ENCODE data around the gene DNPH1. TPM values are rescaled to one million over a fixed set of nuclear protein-coding genes. Genes with fewer than 3 reads are reported as not detected.
A peak's percentile ranks its signal among the peaks of the same experiment; 100 is the strongest.

DNPH1 gene
- total RNA-seq, 4 donors from 2014 or later: 23.4 to 68.4 (median 33.2) TPM

DNA sequence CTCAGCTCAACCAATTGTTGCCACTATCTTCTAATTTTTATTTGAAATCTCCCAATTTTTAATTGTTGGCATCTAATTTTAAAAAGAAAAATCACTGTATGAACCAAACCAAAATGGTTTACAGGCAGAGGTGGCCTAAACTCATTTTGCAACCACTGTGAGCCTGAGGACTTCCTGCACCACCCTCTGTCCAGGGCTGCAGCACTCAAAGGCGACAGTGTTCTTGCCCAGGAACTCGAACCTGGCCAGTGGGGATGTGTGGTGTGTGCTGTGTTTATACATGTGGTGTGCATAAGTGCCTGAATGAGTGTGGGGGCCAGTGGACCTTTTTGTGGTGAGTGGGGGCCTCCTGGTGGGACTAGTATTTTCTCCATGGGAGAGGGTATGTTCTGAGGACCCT lies 44.4 kb upstream of the DNPH1 start:
- no peak for DNase-seq
- H3K27ac ChIP-seq: no peak overlapping the region
- H3K4me1 ChIP-seq: peaks cover 0 to 16% of the 10 kb centered on the region in 2 donors
- TF ChIP-seq, protein P1, sequence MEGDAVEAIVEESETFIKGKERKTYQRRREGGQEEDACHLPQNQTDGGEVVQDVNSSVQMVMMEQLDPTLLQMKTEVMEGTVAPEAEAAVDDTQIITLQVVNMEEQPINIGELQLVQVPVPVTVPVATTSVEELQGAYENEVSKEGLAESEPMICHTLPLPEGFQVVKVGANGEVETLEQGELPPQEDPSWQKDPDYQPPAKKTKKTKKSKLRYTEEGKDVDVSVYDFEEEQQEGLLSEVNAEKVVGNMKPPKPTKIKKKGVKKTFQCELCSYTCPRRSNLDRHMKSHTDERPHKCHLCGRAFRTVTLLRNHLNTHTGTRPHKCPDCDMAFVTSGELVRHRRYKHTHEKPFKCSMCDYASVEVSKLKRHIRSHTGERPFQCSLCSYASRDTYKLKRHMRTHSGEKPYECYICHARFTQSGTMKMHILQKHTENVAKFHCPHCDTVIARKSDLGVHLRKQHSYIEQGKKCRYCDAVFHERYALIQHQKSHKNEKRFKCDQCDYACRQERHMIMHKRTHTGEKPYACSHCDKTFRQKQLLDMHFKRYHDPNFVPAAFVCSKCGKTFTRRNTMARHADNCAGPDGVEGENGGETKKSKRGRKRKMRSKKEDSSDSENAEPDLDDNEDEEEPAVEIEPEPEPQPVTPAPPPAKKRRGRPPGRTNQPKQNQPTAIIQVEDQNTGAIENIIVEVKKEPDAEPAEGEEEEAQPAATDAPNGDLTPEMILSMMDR (IDR thresholded peaks at IDR 0.05): no peak
- no peak for TF ChIP-seq POLR2A (IDR thresholded peaks at IDR 0.05)
- H3K4me3 ChIP-seq: no peak overlapping the region
- no peaks in the 10 kb centered on the region for H3K27me3 ChIP-seq
- H3K36me3 ChIP-seq: no peaks in the 10 kb centered on the region
- intact Hi-C loops (cut with DNase I; ENCODE audit: low total_unique reads): no loop called here
- H3K9me3 ChIP-seq: no peaks in the 10 kb centered on the region

DNA sequence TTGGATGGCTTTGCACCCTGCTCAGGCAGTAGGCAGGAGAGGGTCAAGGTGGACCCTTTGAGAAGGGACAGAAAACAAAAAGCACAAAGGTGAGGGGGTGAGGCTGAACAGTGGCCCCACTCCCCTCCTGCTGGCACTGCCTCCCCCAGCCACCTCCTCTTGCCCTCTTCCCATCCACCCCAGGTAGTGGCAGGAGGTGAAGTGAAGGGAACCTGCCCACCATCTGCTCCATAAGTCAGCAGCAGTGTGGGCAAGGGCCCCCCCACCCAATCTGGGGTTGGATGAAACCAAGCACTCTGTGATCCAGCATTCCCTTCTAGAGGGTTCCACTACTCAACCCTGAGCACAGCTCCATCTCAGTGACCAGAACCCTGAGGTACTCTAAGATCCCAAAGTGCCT lies 42.7 kb upstream of the DNPH1 start:
- DNase-seq: no peak
- Histone ChIP-seq H3K27ac (no peak overlapping the region), H3K9me3 (no peaks in the 10 kb centered on the region), H3K36me3 (no peaks in the 10 kb centered on the region), H3K4me1 (peaks cover 0 to 16% of the 10 kb centered on the region in 2 donors), H3K27me3 (no peaks in the 10 kb centered on the region), H3K4me3 (no peak overlapping the region)
- intact Hi-C loops (cut with DNase I; ENCODE audit: low total_unique reads): no loop called here
- no peak for TF ChIP-seq POLR2A (IDR thresholded peaks at IDR 0.05)
- TF ChIP-seq, protein P1 (IDR thresholded peaks at IDR 0.05): no peak

DNA sequence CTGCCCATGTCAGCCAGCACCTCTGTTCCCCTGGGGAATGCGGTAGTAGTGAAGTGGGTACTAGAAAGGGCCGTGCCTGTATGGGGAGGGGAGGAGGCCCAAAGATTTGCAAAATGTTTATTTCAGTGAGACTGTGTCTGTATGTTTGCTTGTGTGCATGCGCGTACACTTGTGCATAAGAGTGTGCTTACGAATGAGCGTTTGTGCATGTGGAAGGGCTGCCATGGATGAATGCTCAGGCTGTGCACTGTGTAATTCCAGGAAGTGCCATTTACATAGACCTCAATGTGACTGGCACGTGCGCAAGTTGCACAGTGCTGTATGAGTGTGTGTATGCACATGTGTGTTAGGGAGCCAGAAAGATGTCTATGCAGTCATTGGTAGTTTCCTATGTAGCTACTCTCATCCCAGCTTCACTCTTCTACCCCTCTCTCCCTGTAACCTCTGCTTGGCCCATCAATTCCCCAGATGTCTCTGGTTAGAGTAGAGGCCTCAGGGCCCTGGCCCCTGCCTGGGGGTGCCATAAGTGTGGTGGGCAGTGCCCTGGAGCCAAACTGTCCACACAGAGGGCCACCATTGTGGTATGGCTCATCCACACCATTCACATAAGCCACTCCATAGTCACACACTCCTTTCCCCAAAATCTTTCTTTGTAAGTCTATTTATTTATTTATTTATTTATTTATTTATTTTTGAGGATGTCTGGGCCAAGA lies 42.0 kb upstream of the DNPH1 start:
- intact Hi-C loops (cut with DNase I; ENCODE audit: low total_unique reads): no loop called here
- no peak for TF ChIP-seq POLR2A (IDR thresholded peaks at IDR 0.05)
- TF ChIP-seq, protein P1 (IDR thresholded peaks at IDR 0.05): no peak
- no peaks in the 10 kb centered on the region for H3K36me3 ChIP-seq
- H3K4me1 ChIP-seq: peaks cover 0 to 16% of the 10 kb centered on the region in 2 donors
- H3K9me3 ChIP-seq: no peaks in the 10 kb centered on the region
- H3K27ac ChIP-seq: no peak overlapping the region
- no peak for DNase-seq
- H3K4me3 ChIP-seq: no peak overlapping the region
- no peaks in the 10 kb centered on the region for H3K27me3 ChIP-seq

DNA sequence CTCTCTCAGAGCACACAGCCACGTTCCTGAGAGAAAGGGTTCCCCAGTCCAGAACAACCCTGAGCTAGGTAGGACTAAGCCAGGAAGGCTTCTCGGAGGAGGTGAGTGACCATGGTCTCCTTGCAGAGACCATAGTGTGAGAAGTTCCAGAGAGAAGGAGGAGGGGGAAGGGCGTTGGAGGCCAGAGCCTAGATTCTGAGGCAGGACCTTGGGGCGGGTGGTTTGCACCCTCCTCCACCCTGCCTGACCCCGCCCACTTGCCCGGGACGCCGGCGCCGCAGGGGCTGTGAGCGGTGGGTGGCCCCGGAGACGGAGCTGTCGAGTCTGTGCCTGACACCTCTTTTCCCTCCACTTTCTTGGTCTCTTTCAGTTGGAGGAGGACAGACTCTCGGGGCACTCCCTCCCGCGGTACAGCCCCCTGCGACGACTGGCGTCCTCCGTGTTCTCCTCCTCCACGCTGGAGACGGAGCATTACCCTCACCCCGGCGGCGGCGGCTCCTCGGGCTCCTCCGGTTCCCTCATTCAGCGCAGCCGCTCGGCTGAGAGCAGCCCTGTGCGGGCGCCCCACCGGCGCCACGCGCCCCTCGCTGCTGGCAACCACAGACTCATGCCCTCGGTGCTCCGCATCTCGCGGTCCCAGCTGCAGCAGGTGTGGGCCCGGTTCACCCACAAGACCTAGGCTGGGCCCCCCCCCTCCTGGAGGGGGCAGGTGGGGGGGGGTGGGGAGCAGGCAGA lies 40.2 kb upstream of the DNPH1 start:
- intact Hi-C loops (cut with DNase I; ENCODE audit: low total_unique reads): no loop called here
- Histone ChIP-seq H3K4me3 (peak overlapping the region; percentile 7 to 21), H3K36me3 (no peaks in the 10 kb centered on the region), H3K9me3 (no peaks in the 10 kb centered on the region), H3K27ac (peak overlapping the region in 1 of 2 donors; percentile 50), H3K27me3 (no peaks in the 10 kb centered on the region), H3K4me1 (peaks cover 0 to 6% of the 10 kb centered on the region in 2 donors)
- no peak for DNase-seq
- TF ChIP-seq, protein P1 (IDR thresholded peaks at IDR 0.05): no peak

DNA sequence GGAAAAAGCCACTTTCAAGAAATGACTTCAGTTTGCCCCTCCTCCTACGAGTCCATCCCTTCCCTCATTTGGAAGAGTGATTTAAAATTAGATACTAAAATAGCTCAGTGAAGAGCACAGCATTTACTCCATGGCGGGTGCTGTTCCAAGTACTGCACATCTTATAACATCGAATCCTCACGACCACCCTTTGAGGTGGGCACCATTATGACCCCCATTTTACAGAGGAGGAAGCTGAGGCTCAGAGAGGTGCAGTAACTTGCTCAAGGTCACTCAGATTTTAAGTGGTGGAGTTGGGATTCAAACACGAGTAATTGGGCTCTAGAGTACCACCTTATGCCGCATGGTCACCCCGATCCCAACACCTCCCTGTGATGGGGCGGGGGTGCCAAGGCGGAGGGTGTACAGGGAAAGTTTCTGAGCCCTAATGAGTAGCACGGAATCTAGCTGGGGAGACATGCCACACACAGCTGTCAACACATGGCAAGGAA lies 39.5 kb upstream of the DNPH1 start:
- peaks cover 0 to 6% of the 10 kb centered on the region in 2 donors for H3K4me1 ChIP-seq
- no peak overlapping the region for H3K4me3 ChIP-seq
- no peaks in the 10 kb centered on the region for H3K36me3 ChIP-seq
- H3K27ac ChIP-seq: peak overlapping the region; percentile 11 to 50
- TF ChIP-seq, protein P1 (IDR thresholded peaks at IDR 0.05): no peak
- TF ChIP-seq POLR2A (IDR thresholded peaks at IDR 0.05): no peak
- H3K9me3 ChIP-seq: no peaks in the 10 kb centered on the region
- intact Hi-C loops (cut with DNase I; ENCODE audit: low total_unique reads): no loop called here
- no peak for DNase-seq
- no peaks in the 10 kb centered on the region for H3K27me3 ChIP-seq

All from uterus (tissue), 4 donors.